Measurements from ENCODE around the gene ENO4. TPM values are rescaled to one million over a fixed set of nuclear protein-coding genes. Genes with fewer than 3 reads are reported as not detected.

The ENO4 gene
- total RNA-seq, 1 experiment from 2014 or later = 0.08 TPM

GRCh38 chr10:116840389-116841075 is 8.8 kb upstream of the ENO4 start:
- no peaks in the 10 kb centered on the region for H3K9me3 ChIP-seq (replicated peaks)
- H3K27ac ChIP-seq = no peak overlapping the region
- no peaks in the 10 kb centered on the region for H3K4me1 ChIP-seq
- no peaks in the 10 kb centered on the region for H3K36me3 ChIP-seq
- no peak overlapping the region for H3K4me3 ChIP-seq
- DNase-seq = no peak
- H3K27me3 ChIP-seq = peaks cover 12% of the 10 kb centered on the region

GRCh38 chr10:116845823-116846222 is 3.5 kb upstream of the ENO4 start:
- Histone ChIP-seq H3K27ac (no peak overlapping the region), H3K9me3 (replicated peaks) (no peaks in the 10 kb centered on the region), H3K27me3 (peaks cover 1% of the 10 kb centered on the region; the same call in 1 of the 2 replicates), H3K4me3 (no peak overlapping the region), H3K36me3 (no peaks in the 10 kb centered on the region), H3K4me1 (no peaks in the 10 kb centered on the region)
- DNase-seq = no peak

- Histone ChIP-seq H3K4me3 (no peak overlapping the region), H3K9me3 (replicated peaks) (no peaks in the 10 kb centered on the region), H3K27me3 (no peaks in the 10 kb centered on the region), H3K4me1 (no peaks in the 10 kb centered on the region), H3K36me3 (no peaks in the 10 kb centered on the region), H3K27ac (no peak overlapping the region)
- DNase-seq = no peak
Measured at GRCh38 chr10:116848032-116848943, 1.0 kb upstream of the ENO4 start.

GRCh38 chr10:116848944-116849247 is 403 bp upstream of the ENO4 start:
- no peak overlapping the region for H3K27ac ChIP-seq
- DNase-seq = no peak

GRCh38 chr10:116850058-116850611 is 836 bp downstream of the ENO4 start:
- Histone ChIP-seq H3K27ac (no peak overlapping the region), H3K9me3 (replicated peaks) (no peaks in the 10 kb centered on the region), H3K27me3 (no peaks in the 10 kb centered on the region), H3K4me3 (no peak overlapping the region), H3K36me3 (no peaks in the 10 kb centered on the region), H3K4me1 (no peaks in the 10 kb centered on the region)
- DNase-seq = no peak

More at GRCh38 chr10:116848944-116849247, 403 bp upstream of the ENO4 start:
- H3K27me3 ChIP-seq = no peaks in the 10 kb centered on the region
- H3K4me1 ChIP-seq = no peaks in the 10 kb centered on the region
- no peaks in the 10 kb centered on the region for H3K36me3 ChIP-seq
- H3K4me3 ChIP-seq = no peak overlapping the region
- H3K9me3 ChIP-seq (replicated peaks) = no peaks in the 10 kb centered on the region

GRCh38 chr10:116852246-116852645 is 2.9 kb downstream of the ENO4 start:
- no peak for DNase-seq
- no peaks in the 10 kb centered on the region for H3K36me3 ChIP-seq
- H3K4me1 ChIP-seq = no peaks in the 10 kb centered on the region
- H3K27ac ChIP-seq = no peak overlapping the region
- H3K27me3 ChIP-seq = no peaks in the 10 kb centered on the region
- H3K9me3 ChIP-seq (replicated peaks) = no peaks in the 10 kb centered on the region; the same call in 1 of the 2 replicates
- no peak overlapping the region for H3K4me3 ChIP-seq

- H3K36me3 ChIP-seq = no peaks in the 10 kb centered on the region
- DNase-seq = no peak
- no peak overlapping the region for H3K27ac ChIP-seq
- H3K27me3 ChIP-seq = no peaks in the 10 kb centered on the region
- H3K9me3 ChIP-seq (replicated peaks) = peaks cover 4% of the 10 kb centered on the region
- no peak overlapping the region for H3K4me3 ChIP-seq
- H3K4me1 ChIP-seq = no peaks in the 10 kb centered on the region; the same call in 1 of the 2 replicates
Measured at GRCh38 chr10:116853287-116853686, 4.0 kb downstream of the ENO4 start.

- H3K36me3 ChIP-seq = no peaks in the 10 kb centered on the region
- H3K27ac ChIP-seq = no peak overlapping the region
- H3K9me3 ChIP-seq (replicated peaks) = peaks cover 5% of the 10 kb centered on the region
- no peaks in the 10 kb centered on the region for H3K27me3 ChIP-seq
- no peaks in the 10 kb centered on the region; the same call in 1 of the 2 replicates for H3K4me1 ChIP-seq
- H3K4me3 ChIP-seq = no peak overlapping the region
- DNase-seq = no peak
Measured at GRCh38 chr10:116853701-116854100, 4.4 kb downstream of the ENO4 start.

- no peaks in the 10 kb centered on the region; the same call in 1 of the 2 replicates for H3K4me1 ChIP-seq
- H3K9me3 ChIP-seq (replicated peaks) = peaks cover 5% of the 10 kb centered on the region
- no peak overlapping the region for H3K4me3 ChIP-seq
- DNase-seq = peak in 1 of 2 experiments; percentile 23
- no peak overlapping the region for H3K27ac ChIP-seq
- no peaks in the 10 kb centered on the region for H3K36me3 ChIP-seq
- no peaks in the 10 kb centered on the region for H3K27me3 ChIP-seq
Measured at GRCh38 chr10:116857156-116857555, 7.9 kb downstream of the ENO4 start.

GRCh38 chr10:116861796-116862195 is 12.5 kb downstream of the ENO4 start:
- H3K4me1 ChIP-seq = no peaks in the 10 kb centered on the region; the same call in 1 of the 2 replicates
- no peaks in the 10 kb centered on the region for H3K27me3 ChIP-seq
- H3K36me3 ChIP-seq = no peaks in the 10 kb centered on the region
- peaks cover 5% of the 10 kb centered on the region; the same call in 1 of the 2 replicates for H3K9me3 ChIP-seq (replicated peaks)
- no peak for DNase-seq
- H3K4me3 ChIP-seq = no peak overlapping the region
- no peak overlapping the region for H3K27ac ChIP-seq

GRCh38 chr10:116864436-116864835 is 15.1 kb downstream of the ENO4 start:
- Histone ChIP-seq H3K4me1 (no peaks in the 10 kb centered on the region), H3K36me3 (no peaks in the 10 kb centered on the region), H3K27ac (no peak overlapping the region), H3K4me3 (no peak overlapping the region), H3K9me3 (replicated peaks) (no peaks in the 10 kb centered on the region), H3K27me3 (no peaks in the 10 kb centered on the region)
- DNase-seq = no peak

GRCh38 chr10:116866066-116866465 is 16.8 kb downstream of the ENO4 start:
- Histone ChIP-seq H3K9me3 (replicated peaks) (no peaks in the 10 kb centered on the region), H3K4me1 (no peaks in the 10 kb centered on the region), H3K4me3 (no peak overlapping the region), H3K27me3 (no peaks in the 10 kb centered on the region), H3K27ac (no peak overlapping the region), H3K36me3 (no peaks in the 10 kb centered on the region)
- no peak for DNase-seq

- no peaks in the 10 kb centered on the region for H3K27me3 ChIP-seq
- H3K9me3 ChIP-seq (replicated peaks) = no peaks in the 10 kb centered on the region
- H3K4me3 ChIP-seq = no peak overlapping the region
- no peaks in the 10 kb centered on the region for H3K4me1 ChIP-seq
- H3K27ac ChIP-seq = no peak overlapping the region
- no peak for DNase-seq
- no peaks in the 10 kb centered on the region for H3K36me3 ChIP-seq
Measured at GRCh38 chr10:116866987-116867595, 17.8 kb downstream of the ENO4 start.

- Histone ChIP-seq H3K36me3 (no peaks in the 10 kb centered on the region), H3K27me3 (no peaks in the 10 kb centered on the region), H3K27ac (no peak overlapping the region), H3K9me3 (replicated peaks) (no peaks in the 10 kb centered on the region), H3K4me3 (no peak overlapping the region), H3K4me1 (no peaks in the 10 kb centered on the region)
- no peak for DNase-seq
Measured at GRCh38 chr10:116868198-116868676, 18.9 kb downstream of the ENO4 start.

GRCh38 chr10:116868722-116869121 is 19.4 kb downstream of the ENO4 start:
- peak in 1 of 2 experiments; percentile 45 for DNase-seq
- no peak overlapping the region for H3K27ac ChIP-seq

More at GRCh38 chr10:116868722-116869121, 19.4 kb downstream of the ENO4 start:
- no peak overlapping the region for H3K4me3 ChIP-seq
- no peaks in the 10 kb centered on the region for H3K9me3 ChIP-seq (replicated peaks)
- H3K4me1 ChIP-seq = no peaks in the 10 kb centered on the region
- H3K36me3 ChIP-seq = no peaks in the 10 kb centered on the region
- no peaks in the 10 kb centered on the region for H3K27me3 ChIP-seq
